HG02973 (cell line): Measurements from ENCODE around the gene DICER1.

Experiments
- ATAC-seq: cut with Tn5 transposase; IDR thresholded peaks from one replicate; pipeline ENCODE4 v1.9.1; 2021; ENCODE audit warnings: moderate library complexity; ENCODE audit not compliant: unreplicated experiment

DICER1 gene

DNA sequence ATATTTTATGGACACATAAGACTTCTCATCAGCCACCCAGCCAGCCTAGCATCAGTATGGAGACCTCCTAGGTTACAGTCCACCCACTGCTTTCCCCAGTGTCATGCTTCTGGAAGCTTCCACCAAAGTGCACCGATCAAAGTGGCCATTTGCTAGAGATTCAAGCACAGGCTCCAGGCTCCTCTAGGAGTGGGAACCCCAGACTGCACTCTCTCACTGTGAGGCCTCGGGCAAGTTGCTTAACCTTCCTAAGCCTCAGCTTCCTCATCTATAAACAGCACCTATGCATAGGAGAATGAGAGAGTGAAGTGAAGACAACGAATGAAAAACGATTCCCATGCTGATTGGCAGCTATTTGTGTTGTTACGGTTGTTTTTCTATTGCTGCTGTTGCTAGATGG is 94.4 kb downstream of the DICER1 start:
- ATAC-seq = no peak

DNA sequence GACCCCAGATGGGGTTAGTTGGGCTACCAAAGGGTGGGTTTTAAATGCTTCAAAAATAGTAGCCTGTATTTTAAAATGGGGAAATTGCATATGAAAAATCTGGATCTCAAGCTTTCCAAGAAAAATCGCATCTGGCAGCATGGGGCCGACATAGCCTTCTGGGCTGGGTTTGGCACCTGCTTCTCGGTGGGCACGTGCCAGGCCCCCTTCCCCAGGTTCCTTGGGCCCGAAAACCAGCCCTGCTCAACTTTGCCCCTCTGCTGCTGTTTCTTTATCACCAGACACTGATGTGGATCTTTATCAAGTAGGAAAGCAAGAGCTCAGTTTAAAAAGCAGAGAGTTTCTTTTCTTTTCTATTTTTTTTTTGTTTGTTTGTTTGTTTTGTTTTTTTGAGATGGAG is 95.1 kb downstream of the DICER1 start:
- ATAC-seq = no peak

- no peak for ATAC-seq
Observed at GRCh38 chr14:95061317-95062093, 95.8 kb downstream of the DICER1 start.

- no peak for ATAC-seq
Observed at GRCh38 chr14:95059126-95059525, 98.2 kb downstream of the DICER1 start.

GRCh38 chr14:95058491-95058890 is 98.8 kb downstream of the DICER1 start:
- ATAC-seq = no peak

GRCh38 chr14:95057851-95058250 is 99.5 kb downstream of the DICER1 start:
- ATAC-seq = no peak

- ATAC-seq = no peak
Observed at GRCh38 chr14:95057147-95057546, 100.2 kb downstream of the DICER1 start.

GRCh38 chr14:95056476-95056875 is 100.9 kb downstream of the DICER1 start:
- ATAC-seq = no peak

GRCh38 chr14:95055318-95055717 is 102.0 kb downstream of the DICER1 start:
- ATAC-seq = no peak

DNA sequence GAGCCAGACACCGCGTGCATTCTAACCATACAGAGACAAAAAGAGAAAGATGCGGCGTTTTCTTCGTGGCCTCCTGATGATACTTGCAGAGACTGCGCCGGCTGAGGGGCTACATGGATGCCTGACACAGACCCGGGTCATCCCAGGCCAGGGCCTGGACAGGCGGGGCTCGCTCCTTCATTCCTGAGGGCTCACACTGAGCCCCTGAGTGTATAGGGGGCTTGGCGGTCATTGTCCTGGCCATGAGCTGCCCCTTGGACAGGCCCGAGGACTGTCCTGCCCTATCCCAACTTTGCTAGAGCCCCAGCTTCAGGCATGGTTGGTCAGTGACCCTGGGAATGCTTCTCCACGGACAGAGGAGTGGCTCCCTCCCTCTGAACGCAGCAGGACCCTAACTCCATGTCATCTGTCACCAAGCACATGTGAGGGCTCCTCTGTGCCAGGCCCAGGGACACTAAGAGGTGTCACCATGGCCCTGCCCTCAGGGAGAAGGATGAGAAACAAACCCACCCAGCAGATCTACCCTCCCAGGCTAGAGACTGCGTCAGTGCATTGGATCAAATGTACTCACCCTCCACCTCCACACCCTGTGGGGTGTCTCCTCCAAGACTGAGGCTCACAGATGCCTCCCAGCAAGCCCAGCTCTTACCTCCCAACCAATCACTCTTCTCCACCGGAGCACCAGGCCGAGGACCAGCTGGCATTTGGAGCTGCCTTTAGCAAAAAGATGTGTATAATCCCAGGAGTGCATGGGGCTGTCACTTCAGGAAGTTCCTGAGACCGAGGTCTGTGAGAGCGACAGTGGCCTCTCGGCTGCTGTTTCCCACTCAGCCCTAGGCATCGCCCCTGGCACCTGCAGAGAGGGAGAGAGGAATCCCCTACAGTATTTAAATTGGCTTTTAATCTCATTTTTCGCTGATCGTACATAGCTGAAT is 102.7 kb downstream of the DICER1 start:
- ATAC-seq = no peak

- no peak for ATAC-seq
Observed at GRCh38 chr14:95052016-95052585, 105.2 kb downstream of the DICER1 start.

DNA sequence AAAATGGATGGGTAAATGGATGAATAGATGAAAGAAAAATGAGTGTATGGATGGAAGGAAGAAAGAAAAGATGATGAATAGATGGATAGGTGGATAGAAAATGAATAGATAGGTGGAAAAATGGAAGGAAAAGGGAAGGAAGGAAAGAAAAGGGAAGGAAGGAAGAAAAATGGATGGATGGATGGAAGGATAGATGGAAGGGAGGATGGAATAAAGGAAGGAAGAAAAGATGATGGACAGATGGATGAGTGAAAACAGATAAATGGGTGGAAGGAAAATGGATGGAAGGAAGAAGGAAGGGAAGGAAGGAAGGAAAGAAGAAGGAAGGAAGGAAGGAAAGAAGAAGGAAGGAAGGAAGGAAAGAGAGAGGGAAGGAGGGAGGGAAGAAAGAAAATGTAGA is 107.4 kb downstream of the DICER1 start:
- no peak for ATAC-seq

DNA sequence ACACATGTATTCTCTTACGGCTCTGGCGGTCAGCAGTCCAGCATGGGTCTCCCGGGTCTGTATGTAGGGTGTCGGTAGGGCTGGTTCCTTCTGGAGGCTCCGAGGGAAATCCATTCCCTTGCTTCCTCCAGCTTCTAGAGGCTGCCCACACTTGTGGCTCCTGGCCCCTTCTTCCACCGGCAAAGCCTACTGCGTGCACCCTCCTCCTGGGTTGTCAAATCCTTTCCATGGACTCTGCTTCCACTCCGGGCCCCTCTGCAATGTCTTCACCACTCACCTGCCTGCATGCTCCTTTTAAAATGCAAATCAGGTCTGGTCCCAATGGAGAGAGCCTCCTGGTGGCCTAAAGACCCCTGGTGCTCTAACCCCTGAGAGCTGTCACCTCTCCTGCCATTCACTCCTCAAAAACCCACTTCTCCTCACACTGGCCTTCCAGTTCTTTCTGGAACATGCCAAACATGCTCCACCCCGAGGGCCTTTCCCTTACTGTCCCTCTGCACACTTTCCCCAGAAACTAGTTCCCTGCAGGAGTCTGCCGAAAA is 108.5 kb downstream of the DICER1 start:
- no peak for ATAC-seq

DNA sequence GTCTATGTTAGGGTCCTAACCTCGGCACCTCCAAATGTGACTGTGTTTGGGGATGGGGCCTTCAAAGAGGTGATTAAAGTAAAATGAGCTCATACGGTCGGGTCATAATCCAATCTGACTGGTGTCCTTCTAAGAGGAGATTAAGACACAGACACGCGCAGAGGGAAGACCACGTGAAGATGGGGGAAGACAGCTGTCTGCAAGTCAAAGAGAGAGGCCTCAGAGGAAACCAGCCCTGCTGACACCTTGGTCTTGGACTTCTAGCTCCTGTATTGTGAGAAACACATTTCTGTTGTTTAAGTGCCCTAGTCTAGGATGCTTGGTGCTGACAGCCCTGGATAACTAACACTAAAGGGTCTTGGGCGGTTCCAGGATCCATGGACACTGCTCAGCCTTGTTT is 109.6 kb downstream of the DICER1 start:
- ATAC-seq = no peak

DNA sequence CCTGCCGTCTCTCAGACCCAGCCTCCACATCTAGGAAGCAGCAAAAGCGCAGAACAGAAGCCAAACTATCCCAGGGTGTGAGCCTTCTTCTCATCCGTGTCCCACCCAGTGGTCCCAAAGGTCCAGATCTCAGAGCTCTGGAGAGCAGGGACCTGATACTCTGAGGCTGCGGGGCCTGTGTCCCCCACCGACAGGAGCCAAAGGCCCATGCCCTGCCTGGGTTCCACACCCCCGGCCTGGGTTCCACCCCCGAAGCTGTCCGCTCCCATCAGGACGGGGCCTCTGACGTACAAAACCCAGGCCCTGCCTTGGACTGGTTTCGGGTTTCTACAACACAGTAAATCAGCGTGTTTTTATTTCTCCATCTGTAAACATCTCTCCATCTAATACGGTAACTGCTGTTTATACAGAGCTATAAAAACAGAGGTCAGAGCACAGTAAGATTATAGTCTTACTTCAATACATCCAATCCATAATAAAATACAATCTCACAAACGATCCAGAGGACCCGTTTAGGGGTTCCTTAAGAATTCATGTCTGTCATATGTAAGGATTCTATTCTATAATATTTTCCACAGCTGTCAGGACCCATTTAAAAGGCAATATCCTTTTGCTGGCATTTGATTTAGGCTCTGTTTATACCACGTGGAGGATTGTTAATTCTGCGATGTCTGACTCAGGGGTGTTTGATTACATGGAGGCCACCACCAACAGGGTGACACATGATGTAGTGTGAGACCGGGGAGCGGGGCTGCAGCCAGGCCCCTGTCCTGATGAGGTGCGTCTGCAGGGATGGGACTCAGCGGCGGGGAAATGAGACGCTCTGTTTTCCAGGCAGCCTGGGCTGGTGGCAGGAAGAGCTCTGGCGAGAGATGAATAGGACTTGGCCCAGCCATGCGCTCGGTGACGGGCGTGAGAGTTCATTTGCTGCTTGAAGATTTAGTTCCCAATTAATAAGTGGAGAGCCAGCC is 110.3 kb downstream of the DICER1 start:
- no peak for ATAC-seq

DNA sequence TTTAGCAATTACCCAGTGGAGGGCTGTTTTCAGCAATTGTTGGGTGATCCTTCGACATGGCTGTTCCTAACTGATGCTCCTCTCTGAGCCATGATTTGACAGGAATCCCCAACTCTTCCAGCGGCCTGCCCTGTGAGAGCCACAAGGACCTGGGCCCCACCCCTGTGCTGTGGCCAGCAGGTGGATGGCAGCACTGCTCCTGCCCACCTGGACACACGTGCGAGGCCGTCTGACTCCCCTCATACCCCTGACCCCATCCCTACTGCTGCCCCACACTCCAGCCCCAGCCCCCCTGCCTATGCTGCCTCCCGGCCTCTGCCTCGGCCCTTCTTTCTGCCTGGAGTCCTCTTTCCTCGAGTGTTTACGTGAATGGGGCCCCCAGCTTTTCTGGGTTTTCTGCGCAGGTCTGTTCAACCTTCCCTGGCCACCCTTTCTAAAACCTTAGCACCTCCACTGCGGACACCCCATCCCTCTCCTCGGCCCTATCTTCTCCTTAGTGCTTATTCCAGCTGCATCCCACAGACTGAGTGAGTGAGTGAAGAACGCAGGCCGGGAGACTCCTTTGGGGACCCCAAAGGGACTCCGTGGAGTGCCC is 111.4 kb downstream of the DICER1 start:
- no peak for ATAC-seq

- ATAC-seq = no peak
Observed at GRCh38 chr14:95045106-95045701, 112.1 kb downstream of the DICER1 start.

GRCh38 chr14:95044463-95045105 is 112.7 kb downstream of the DICER1 start:
- ATAC-seq = no peak
